ENCODE measurements around the gene ESAM. TPM values are rescaled to one million over a fixed set of nuclear protein-coding genes. Genes with fewer than 3 reads are reported as not detected.

ESAM gene
- total RNA-seq, 1 donor from 2014 or later = 0.85 TPM

GRCh38 chr11:124738713-124739478, 23.2 kb downstream of the ESAM start:
- Mint-ChIP-seq H3K36me3 (no peaks in the 10 kb centered on the region), H3K4me3 (peak overlapping the region; percentile 67), H3K27me3 (ENCODE audit: low read depth) (peaks cover 98% of the 10 kb centered on the region), H3K9me3 (no peaks in the 10 kb centered on the region), H3K4me1 (peaks cover 8% of the 10 kb centered on the region), H3K27ac (no peak overlapping the region)
- no peak for TF ChIP-seq CTCF (IDR thresholded peaks at IDR 0.05; ENCODE audit: unreplicated experiment)
- DNase-seq (ENCODE audit: low spot score in 2 of 2, unreplicated experiment in 2 of 2) = no peak

- Mint-ChIP-seq H3K27ac (no peak overlapping the region), H3K4me3 (no peak overlapping the region), H3K36me3 (no peaks in the 10 kb centered on the region), H3K27me3 (ENCODE audit: low read depth) (peaks cover 91% of the 10 kb centered on the region), H3K4me1 (peaks cover 8% of the 10 kb centered on the region), H3K9me3 (no peaks in the 10 kb centered on the region)
- DNase-seq (ENCODE audit: low spot score in 2 of 2, unreplicated experiment in 2 of 2) = no peak
- TF ChIP-seq CTCF (IDR thresholded peaks at IDR 0.05; ENCODE audit: unreplicated experiment) = no peak
Measured at GRCh38 chr11:124737638-124738305, 24.3 kb downstream of the ESAM start.

- H3K4me3 Mint-ChIP-seq = no peak overlapping the region
- no peak for TF ChIP-seq CTCF (IDR thresholded peaks at IDR 0.05; ENCODE audit: unreplicated experiment)
- H3K9me3 Mint-ChIP-seq = no peaks in the 10 kb centered on the region
- peaks cover 8% of the 10 kb centered on the region for H3K4me1 Mint-ChIP-seq
- H3K27me3 Mint-ChIP-seq (ENCODE audit: low read depth) = peaks cover 87% of the 10 kb centered on the region
- H3K36me3 Mint-ChIP-seq = no peaks in the 10 kb centered on the region
- DNase-seq (ENCODE audit: low spot score in 2 of 2, unreplicated experiment in 2 of 2) = no peak
- no peak overlapping the region for H3K27ac Mint-ChIP-seq
Measured at GRCh38 chr11:124736736-124737135, 25.4 kb downstream of the ESAM start.

- Mint-ChIP-seq H3K27me3 (ENCODE audit: low read depth) (peaks cover 63% of the 10 kb centered on the region), H3K4me1 (no peaks in the 10 kb centered on the region), H3K27ac (no peak overlapping the region), H3K4me3 (no peak overlapping the region), H3K9me3 (no peaks in the 10 kb centered on the region), H3K36me3 (no peaks in the 10 kb centered on the region)
- no peak for DNase-seq (ENCODE audit: low spot score in 2 of 2, unreplicated experiment in 2 of 2)
- no peak for TF ChIP-seq CTCF (IDR thresholded peaks at IDR 0.05; ENCODE audit: unreplicated experiment)
Measured at GRCh38 chr11:124732230-124732629, 29.9 kb downstream of the ESAM start.

- H3K4me3 Mint-ChIP-seq = no peak overlapping the region
- DNase-seq (ENCODE audit: low spot score in 2 of 2, unreplicated experiment in 2 of 2) = no peak
- no peak overlapping the region for H3K27ac Mint-ChIP-seq
- H3K36me3 Mint-ChIP-seq = no peaks in the 10 kb centered on the region
- H3K4me1 Mint-ChIP-seq = peaks cover 15% of the 10 kb centered on the region
- TF ChIP-seq CTCF (IDR thresholded peaks at IDR 0.05; ENCODE audit: unreplicated experiment) = no peak
- H3K9me3 Mint-ChIP-seq = no peaks in the 10 kb centered on the region
- peaks cover 55% of the 10 kb centered on the region for H3K27me3 Mint-ChIP-seq (ENCODE audit: low read depth)
Measured at GRCh38 chr11:124729571-124729970, 32.5 kb downstream of the ESAM start.

Data from mesothelial cell of epicardium (in vitro differentiated cells).